ENCODE data around the gene PLA2G15. TPM values are rescaled to one million over a fixed set of nuclear protein-coding genes. Genes with fewer than 3 reads are reported as not detected.

Gene PLA2G15
- total RNA-seq, 1 donor from 2014 or later: 26.8 TPM

GRCh38 chr16:68265078-68265920 is 20.1 kb downstream of the PLA2G15 start:
- peak overlapping the region; percentile 94 for H2AFZ ChIP-seq (ENCODE audit: low read depth, low read length)
- peaks cover 43% of the 10 kb centered on the region for H4K20me1 ChIP-seq (ENCODE audit: insufficient read depth, low read length)
- no peaks in the 10 kb centered on the region for H3K9me3 Mint-ChIP-seq (ENCODE audit: unreplicated experiment)
- no peaks in the 10 kb centered on the region for H3K9me3 ChIP-seq (ENCODE audit: insufficient read depth, low read depth, low read length)
- FAIRE-seq: peak; percentile 13
- peaks cover 64% of the 10 kb centered on the region for H3K79me2 ChIP-seq (ENCODE audit: insufficient read depth, low read length)
- H3K4me3 ChIP-seq (ENCODE audit: insufficient read depth, low read depth, low read length): peak overlapping the region; percentile 84
- H3K27ac ChIP-seq (ENCODE audit: low read depth, low read length): peak overlapping the region; percentile 93
- H3K27ac Mint-ChIP-seq (ENCODE audit: unreplicated experiment): peak overlapping the region; percentile 95
- DNase-seq (ENCODE audit: low read depth): peak; percentile 65
- H3K27me3 Mint-ChIP-seq (ENCODE audit: low read depth, unreplicated experiment): no peaks in the 10 kb centered on the region
- no peaks in the 10 kb centered on the region for H3K27me3 ChIP-seq (ENCODE audit: insufficient read depth, low read length)
- peaks cover 8% of the 10 kb centered on the region for H3K4me1 ChIP-seq (ENCODE audit: insufficient read depth, low read length)
- peak overlapping the region; percentile 98 for H3K4me3 Mint-ChIP-seq (ENCODE audit: unreplicated experiment)
- peak overlapping the region; percentile 94 for H3K4me2 ChIP-seq (ENCODE audit: low read length)
- peak overlapping the region; percentile 99 for H3K9ac ChIP-seq (ENCODE audit: low read length)
- peaks cover 18% of the 10 kb centered on the region for H3K4me1 Mint-ChIP-seq (ENCODE audit: low read depth, unreplicated experiment)
- TF ChIP-seq CTCF (IDR thresholded peaks at IDR 0.05; ENCODE audit: insufficient read depth, low read depth, low read length): no peak
- H3K36me3 Mint-ChIP-seq (ENCODE audit: low read depth, unreplicated experiment): peaks cover 3% of the 10 kb centered on the region
- no peaks in the 10 kb centered on the region for H3K36me3 ChIP-seq (ENCODE audit: insufficient read depth, low read length)

GRCh38 chr16:68267612-68268405 is 22.6 kb downstream of the PLA2G15 start:
- peaks cover 19% of the 10 kb centered on the region for H3K4me1 Mint-ChIP-seq (ENCODE audit: low read depth, unreplicated experiment)
- Histone ChIP-seq H3K79me2 (ENCODE audit: insufficient read depth, low read length) (peaks cover 89% of the 10 kb centered on the region), H3K27me3 (ENCODE audit: insufficient read depth, low read length) (no peaks in the 10 kb centered on the region), H3K4me1 (ENCODE audit: insufficient read depth, low read length) (peaks cover 8% of the 10 kb centered on the region), H4K20me1 (ENCODE audit: insufficient read depth, low read length) (peaks cover 62% of the 10 kb centered on the region), H3K36me3 (ENCODE audit: insufficient read depth, low read length) (no peaks in the 10 kb centered on the region), H3K4me3 (ENCODE audit: insufficient read depth, low read depth, low read length) (no peak overlapping the region), H2AFZ (ENCODE audit: low read depth, low read length) (no peak overlapping the region), H3K9ac (ENCODE audit: low read length) (no peak overlapping the region), H3K9me3 (ENCODE audit: insufficient read depth, low read depth, low read length) (no peaks in the 10 kb centered on the region), H3K27ac (ENCODE audit: low read depth, low read length) (no peak overlapping the region), H3K4me2 (ENCODE audit: low read length) (peak overlapping the region; percentile 11)
- peaks cover 8% of the 10 kb centered on the region for H3K36me3 Mint-ChIP-seq (ENCODE audit: low read depth, unreplicated experiment)
- no peak for FAIRE-seq
- no peaks in the 10 kb centered on the region for H3K27me3 Mint-ChIP-seq (ENCODE audit: low read depth, unreplicated experiment)
- no peak overlapping the region for H3K27ac Mint-ChIP-seq (ENCODE audit: unreplicated experiment)
- H3K4me3 Mint-ChIP-seq (ENCODE audit: unreplicated experiment): peak overlapping the region; percentile 64
- no peak for DNase-seq (ENCODE audit: low read depth)
- H3K9me3 Mint-ChIP-seq (ENCODE audit: unreplicated experiment): no peaks in the 10 kb centered on the region
- TF ChIP-seq EZH2 (IDR thresholded peaks at IDR 0.05; ENCODE audit: insufficient read depth, low read length) (no peak), CTCF (IDR thresholded peaks at IDR 0.05; ENCODE audit: insufficient read depth, low read depth, low read length) (no peak)
